Measurements from ENCODE around the gene MANF.

Gene MANF

DNA sequence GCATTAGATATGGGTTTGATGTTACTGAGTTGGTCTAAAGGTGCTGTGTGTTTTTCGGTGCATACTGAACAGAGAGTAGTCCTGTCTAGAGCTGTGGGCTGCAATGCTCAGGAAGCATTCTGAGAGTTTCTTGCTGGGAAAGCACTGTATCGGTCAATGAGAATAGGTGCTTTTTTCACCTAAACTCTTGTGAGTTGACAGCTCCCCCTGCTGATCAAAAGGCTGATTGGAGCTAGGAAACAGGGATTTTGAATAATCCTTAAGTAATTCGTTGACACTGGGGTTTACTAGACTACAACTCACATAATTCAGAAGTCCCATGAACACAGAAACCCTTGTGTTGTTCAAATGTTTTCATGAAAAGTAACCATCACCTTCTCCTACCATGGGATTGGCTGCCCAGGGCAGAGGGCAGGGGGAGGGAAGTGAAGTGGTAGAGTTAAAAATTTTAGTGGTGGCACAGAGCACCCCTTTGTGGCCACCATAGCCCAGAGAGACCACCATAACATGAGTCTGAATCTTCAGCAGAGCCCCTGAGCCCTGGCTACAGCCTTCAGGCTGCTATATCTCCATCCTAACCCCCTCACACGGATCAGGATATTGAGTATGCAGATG is 13.0 kb upstream of the MANF start:
- DNase-seq (ENCODE audit: low read depth in 2 of 2), result peak; percentile 88
- TF ChIP-seq, protein P1, sequence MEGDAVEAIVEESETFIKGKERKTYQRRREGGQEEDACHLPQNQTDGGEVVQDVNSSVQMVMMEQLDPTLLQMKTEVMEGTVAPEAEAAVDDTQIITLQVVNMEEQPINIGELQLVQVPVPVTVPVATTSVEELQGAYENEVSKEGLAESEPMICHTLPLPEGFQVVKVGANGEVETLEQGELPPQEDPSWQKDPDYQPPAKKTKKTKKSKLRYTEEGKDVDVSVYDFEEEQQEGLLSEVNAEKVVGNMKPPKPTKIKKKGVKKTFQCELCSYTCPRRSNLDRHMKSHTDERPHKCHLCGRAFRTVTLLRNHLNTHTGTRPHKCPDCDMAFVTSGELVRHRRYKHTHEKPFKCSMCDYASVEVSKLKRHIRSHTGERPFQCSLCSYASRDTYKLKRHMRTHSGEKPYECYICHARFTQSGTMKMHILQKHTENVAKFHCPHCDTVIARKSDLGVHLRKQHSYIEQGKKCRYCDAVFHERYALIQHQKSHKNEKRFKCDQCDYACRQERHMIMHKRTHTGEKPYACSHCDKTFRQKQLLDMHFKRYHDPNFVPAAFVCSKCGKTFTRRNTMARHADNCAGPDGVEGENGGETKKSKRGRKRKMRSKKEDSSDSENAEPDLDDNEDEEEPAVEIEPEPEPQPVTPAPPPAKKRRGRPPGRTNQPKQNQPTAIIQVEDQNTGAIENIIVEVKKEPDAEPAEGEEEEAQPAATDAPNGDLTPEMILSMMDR (IDR thresholded peaks at IDR 0.05; ENCODE audit: low read depth, low read length), result peak; percentile 74
- no peak overlapping the region for H3K4me3 ChIP-seq (replicated peaks in 1 of 2; ENCODE audit: low read depth in 2 of 2, low read length in 2 of 2)

GRCh38 chr3:51373658-51374421 is 11.3 kb upstream of the MANF start:
- DNase-seq (ENCODE audit: low read depth in 2 of 2), result no peak
- H3K4me3 ChIP-seq (replicated peaks in 1 of 2; ENCODE audit: low read depth in 2 of 2, low read length in 2 of 2), result no peak overlapping the region
- TF ChIP-seq, protein P1 (IDR thresholded peaks at IDR 0.05; ENCODE audit: low read depth, low read length), result no peak

DNA sequence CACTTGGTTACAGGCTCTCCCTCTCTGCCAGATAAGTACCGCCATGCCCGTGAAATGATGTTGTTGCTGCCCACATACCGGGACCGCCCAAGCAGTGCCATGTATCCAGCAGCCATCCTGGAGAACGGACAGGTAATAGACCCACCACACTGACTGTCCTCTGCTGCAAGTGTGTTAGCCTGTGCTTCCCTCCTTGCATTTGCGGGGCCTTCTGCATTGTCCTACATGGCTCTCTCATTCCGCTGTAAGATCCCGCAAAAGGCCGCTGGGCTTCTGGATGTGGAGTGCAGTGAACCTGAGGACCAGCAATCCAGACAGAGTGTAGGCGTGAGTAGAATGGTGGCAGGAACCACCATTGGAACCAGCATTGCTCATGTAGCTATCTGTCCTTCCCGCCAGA is 10.6 kb upstream of the MANF start:
- no peak overlapping the region for H3K4me3 ChIP-seq (replicated peaks in 1 of 2; ENCODE audit: low read depth in 2 of 2, low read length in 2 of 2)
- DNase-seq (ENCODE audit: low read depth in 2 of 2), result no peak
- TF ChIP-seq, protein P1 (IDR thresholded peaks at IDR 0.05; ENCODE audit: low read depth, low read length), result no peak

DNA sequence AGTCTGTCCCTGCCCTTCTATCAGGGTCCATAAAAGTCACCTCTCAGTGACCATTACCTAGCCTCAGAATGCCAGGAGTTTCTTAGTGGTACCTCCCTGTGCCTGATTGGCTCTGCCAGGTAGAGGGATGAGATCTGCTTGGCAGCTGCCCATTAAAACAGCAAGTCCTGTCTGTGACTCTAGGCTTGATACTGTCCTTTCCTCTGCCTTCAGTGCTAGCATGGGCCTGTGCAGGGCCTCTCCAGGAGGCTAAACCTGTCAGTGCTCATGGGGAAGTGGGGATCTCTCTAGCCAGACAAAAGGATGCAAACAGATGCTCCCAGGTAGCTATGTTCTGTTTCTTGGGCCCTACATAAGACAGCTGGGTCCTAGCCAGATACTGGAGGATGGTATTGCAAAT is 10.0 kb upstream of the MANF start:
- DNase-seq (ENCODE audit: low read depth in 2 of 2), result no peak
- no peak overlapping the region for H3K4me3 ChIP-seq (replicated peaks in 1 of 2; ENCODE audit: low read depth in 2 of 2, low read length in 2 of 2)
- TF ChIP-seq, protein P1 (IDR thresholded peaks at IDR 0.05; ENCODE audit: low read depth, low read length), result no peak

DNA sequence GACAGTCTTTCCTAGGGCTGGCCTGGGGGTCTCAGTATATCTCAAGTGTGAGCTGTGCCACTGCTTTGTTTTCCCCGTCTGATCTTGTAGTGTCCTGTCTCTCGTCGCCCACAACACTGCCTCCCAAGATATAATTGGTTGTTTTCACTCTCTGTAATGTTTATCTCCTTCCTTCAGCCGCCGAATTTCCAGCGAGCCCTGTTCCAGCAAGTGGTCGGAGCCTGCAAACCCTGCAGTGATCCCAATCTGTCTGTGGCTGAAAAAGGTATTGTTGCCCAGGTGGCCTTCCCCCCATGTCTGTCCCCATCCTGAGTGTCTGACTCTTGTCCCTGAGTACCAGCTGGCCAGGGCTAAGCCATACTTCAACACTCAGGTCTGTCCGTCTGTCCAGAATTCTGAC is 9.5 kb upstream of the MANF start:
- H3K4me3 ChIP-seq (replicated peaks in 1 of 2; ENCODE audit: low read depth in 2 of 2, low read length in 2 of 2), result no peak overlapping the region
- TF ChIP-seq, protein P1 (IDR thresholded peaks at IDR 0.05; ENCODE audit: low read depth, low read length), result no peak
- DNase-seq (ENCODE audit: low read depth in 2 of 2), result no peak

DNA sequence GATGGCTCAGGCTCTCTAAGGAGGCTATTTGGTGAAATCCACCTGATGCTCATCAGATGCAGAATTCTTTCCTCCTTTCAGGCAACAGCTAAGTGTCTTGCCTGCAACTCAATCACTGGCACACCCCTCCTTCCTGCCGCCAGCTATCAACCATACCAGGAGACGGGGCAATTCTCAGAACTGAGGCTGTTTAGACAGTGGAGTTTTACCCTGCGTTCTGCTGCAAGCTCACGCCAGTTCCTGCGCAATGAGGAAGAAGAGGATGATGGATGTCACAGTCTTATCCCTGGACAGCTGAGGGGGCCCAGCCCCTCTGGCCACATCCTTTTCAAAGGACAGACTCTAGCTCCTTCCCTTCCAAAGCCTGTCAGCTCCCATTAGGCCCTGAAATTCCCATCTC is 7.0 kb upstream of the MANF start:
- DNase-seq (ENCODE audit: low read depth in 2 of 2), result no peak
- TF ChIP-seq, protein P1 (IDR thresholded peaks at IDR 0.05; ENCODE audit: low read depth, low read length), result no peak
- H3K4me3 ChIP-seq (replicated peaks in 1 of 2; ENCODE audit: low read depth in 2 of 2, low read length in 2 of 2), result no peak overlapping the region
